GM13977 (cell line): ENCODE data around the gene NTN1.

Experiments used
- DNase-seq: peaks from one replicate; pipeline ENCODE4 v3.0.0; 2012; ENCODE audit warnings: low spot score
- CTCF ChIP-seq: IDR thresholded peaks from 2 replicates; pipeline ENCODE4 v1.5.1; 2012; ENCODE audit warnings: mild to moderate bottlenecking, control low read depth; ENCODE audit not compliant: insufficient read depth; ENCODE audit errors: extremely low read depth, missing control alignments
- in situ Hi-C: fragments of 300-500 bp; cut with MboI; formaldehyde crosslinking; loops from one replicate; pipeline ENCODE4 v1.12.0; 2022; ENCODE audit warnings: low sequenced_read_pairs, low pct_unique_long_range_greater_than_20kb, mixed read lengths, inconsistent platforms; ENCODE audit not compliant: unreplicated experiment

NTN1 gene

GRCh38 chr17:9266031-9266680, 244.8 kb downstream of the NTN1 start:
- no peak for DNase-seq
- TF ChIP-seq CTCF, result no peak
- in situ Hi-C loops, result no loop called here

- no peak for TF ChIP-seq CTCF
- DNase-seq, result no peak
- in situ Hi-C loops, result no loop called here
Measured at GRCh38 chr17:9266697-9267117, 245.4 kb downstream of the NTN1 start.

- DNase-seq, result no peak
- in situ Hi-C loops, result no loop called here
- no peak for TF ChIP-seq CTCF
Measured at GRCh38 chr17:9268546-9268945, 247.2 kb downstream of the NTN1 start.

GRCh38 chr17:9269350-9270035, 248.2 kb downstream of the NTN1 start:
- DNase-seq, result no peak
- in situ Hi-C loops, result no loop called here
- no peak for TF ChIP-seq CTCF

- in situ Hi-C loops, result no loop called here
- TF ChIP-seq CTCF, result no peak
- no peak for DNase-seq
Measured at GRCh38 chr17:9270921-9271320, 249.6 kb downstream of the NTN1 start.

GRCh38 chr17:9271989-9272388, 250.7 kb downstream of the NTN1 start:
- TF ChIP-seq CTCF, result no peak
- in situ Hi-C loops, result no loop called here

More at GRCh38 chr17:9271989-9272388, 250.7 kb downstream of the NTN1 start:
- DNase-seq, result no peak
